Measurements from ENCODE around the gene ANKRD9.
A peak's percentile ranks its signal among the peaks of the same experiment; 100 is the strongest.
"Not testable (repeated sequence)": the region's sequence is repeated elsewhere in the genome, so short reads cannot be mapped to it uniquely, and the experiment has no call there.

ANKRD9 gene

DNA sequence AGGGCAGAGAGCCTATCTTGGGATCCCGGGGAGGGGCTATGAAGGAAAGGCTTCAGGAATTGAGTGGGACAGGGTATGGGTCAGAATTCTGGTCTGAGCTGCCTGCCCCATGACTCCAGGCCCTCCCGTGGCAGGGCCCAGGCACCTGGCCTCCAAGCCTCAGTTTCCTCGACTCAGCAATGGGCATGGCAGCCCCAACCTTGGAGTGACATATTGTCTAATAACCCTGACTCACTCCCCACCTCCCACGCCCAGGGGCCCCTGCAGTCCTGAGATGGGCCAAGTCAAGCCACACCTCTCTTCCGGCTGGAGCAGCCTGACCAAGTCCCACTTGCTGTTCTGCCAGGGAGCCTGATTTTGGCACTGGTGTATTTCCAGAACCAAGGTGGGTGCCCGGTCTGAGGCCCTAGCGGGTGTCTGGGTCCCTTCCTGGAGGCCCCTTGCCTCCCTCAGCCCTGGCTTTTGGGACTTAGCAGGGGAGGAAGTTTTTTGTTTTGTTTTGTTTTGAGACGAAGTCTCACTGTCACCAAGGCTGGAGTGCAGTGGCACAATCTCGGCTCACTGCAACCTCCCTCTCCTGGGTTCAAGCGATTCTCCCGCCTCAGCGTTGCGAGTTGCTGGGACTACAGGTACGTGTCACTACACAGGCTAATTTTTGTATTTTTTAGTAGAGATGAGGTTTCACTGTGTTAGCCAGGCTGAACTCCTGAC lies 42.6 kb upstream of the ANKRD9 start:
- TF ChIP-seq, protein P1, sequence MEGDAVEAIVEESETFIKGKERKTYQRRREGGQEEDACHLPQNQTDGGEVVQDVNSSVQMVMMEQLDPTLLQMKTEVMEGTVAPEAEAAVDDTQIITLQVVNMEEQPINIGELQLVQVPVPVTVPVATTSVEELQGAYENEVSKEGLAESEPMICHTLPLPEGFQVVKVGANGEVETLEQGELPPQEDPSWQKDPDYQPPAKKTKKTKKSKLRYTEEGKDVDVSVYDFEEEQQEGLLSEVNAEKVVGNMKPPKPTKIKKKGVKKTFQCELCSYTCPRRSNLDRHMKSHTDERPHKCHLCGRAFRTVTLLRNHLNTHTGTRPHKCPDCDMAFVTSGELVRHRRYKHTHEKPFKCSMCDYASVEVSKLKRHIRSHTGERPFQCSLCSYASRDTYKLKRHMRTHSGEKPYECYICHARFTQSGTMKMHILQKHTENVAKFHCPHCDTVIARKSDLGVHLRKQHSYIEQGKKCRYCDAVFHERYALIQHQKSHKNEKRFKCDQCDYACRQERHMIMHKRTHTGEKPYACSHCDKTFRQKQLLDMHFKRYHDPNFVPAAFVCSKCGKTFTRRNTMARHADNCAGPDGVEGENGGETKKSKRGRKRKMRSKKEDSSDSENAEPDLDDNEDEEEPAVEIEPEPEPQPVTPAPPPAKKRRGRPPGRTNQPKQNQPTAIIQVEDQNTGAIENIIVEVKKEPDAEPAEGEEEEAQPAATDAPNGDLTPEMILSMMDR (IDR thresholded peaks at IDR 0.05; ENCODE audit: low read depth, low read length): no peak
- H3K4me3 ChIP-seq (replicated peaks in 1 of 2; ENCODE audit: low read depth in 2 of 2, low read length in 2 of 2): peak overlapping the region in 1 of 2 donors; percentile 1
- DNase-seq (ENCODE audit: low read depth in 2 of 2): peak; percentile 65 to 80

DNA sequence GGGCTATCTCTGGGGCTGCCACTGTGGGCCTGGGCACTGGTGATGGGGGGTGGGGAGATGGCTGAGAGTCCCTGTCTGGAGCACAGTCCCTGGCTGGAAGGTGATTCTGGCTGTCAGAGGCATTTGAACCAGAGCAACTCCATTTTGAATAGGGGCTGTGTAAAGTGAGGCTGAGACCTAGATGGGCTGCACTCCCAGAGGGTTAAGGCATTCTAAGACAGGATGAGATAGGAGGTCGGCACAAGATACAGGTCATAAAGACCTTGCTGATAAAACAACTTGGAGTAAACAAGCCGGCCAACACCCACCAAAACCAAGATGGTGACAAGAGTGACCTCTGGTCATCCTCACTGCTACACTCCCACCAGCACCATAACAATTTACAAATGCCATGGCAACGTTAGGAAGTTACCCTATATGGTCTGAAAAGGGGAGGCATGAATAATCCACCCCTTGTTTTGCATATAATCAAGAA lies 41.4 kb upstream of the ANKRD9 start:
- not testable (repeated sequence) for DNase-seq (ENCODE audit: low read depth in 2 of 2); H3K4me3 ChIP-seq (replicated peaks in 1 of 2; ENCODE audit: low read depth in 2 of 2, low read length in 2 of 2)

DNA sequence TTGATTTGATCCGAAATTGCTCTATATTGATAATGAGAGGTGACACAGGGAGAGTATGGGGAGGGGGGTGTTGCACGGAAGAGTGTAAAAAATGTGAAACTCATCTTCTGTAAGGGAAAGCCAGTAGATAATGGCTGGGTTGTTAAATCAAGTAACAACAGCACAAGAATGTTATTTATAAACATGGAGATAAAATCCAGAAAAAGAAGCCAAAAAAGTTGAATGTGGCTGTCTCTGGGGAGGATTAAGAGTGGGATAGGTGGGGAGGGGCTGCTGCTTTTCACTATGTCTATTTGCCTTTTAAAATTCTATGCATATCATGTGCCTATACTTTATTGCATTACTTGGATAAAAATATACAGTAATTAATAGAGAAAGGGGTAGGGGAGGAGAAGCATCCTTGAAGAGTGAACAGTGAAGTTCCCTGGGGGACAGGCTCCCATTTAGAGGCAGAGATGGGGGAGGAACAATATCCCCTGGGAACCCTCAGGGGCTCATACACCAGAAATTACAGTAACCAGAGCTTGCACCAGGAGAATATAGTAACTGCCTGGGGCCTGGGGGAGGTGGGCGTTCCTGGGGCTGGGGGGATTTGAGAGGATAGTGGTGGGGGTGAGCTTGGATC lies 39.2 kb upstream of the ANKRD9 start:
- H3K4me3 ChIP-seq (replicated peaks in 1 of 2; ENCODE audit: low read depth in 2 of 2, low read length in 2 of 2): no peak overlapping the region
- TF ChIP-seq, protein P1 (IDR thresholded peaks at IDR 0.05; ENCODE audit: low read depth, low read length): no peak
- DNase-seq (ENCODE audit: low read depth in 2 of 2): no peak

DNA sequence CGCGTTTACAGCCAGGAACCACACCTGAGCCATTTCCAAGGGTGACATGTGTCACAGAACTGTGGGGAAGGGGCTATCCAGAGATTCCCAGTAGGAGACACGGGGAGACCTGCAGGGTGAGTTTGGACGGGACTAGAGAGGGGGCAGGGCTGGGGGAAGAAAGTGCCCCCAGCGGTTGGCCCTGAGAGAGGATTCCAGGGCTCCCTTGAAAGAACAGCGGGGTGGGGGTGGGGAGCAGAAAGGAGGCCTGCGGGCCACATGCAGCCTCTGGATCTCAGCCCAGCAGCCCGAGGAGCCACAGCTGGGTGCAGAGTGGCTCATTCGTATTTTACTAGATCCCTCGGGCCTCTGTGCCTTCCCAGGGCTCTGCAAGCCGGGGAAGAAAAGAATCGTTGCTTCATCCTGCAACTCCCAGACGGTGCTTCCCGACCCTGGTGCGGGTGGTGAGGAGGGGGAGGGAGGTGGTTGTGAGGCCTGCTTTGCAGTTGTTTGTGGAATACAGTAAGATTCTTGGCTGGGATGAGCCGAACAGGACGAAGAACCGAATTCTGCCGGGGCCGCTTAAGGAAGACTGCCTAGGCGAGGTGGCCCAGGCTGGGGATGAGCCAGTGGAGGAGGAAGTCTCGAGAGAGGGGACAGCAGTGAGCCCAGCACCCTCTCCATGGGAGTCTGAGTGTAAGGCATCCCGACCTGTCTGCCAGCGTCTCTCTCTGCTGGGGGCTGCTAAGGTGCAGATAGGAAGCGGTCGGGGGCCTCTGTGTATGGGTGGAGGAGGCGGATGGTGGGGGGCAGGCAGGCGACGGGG lies 36.1 kb upstream of the ANKRD9 start:
- TF ChIP-seq, protein P1 (IDR thresholded peaks at IDR 0.05; ENCODE audit: low read depth, low read length): no peak
- H3K4me3 ChIP-seq (replicated peaks in 1 of 2; ENCODE audit: low read depth in 2 of 2, low read length in 2 of 2): no peak overlapping the region
- DNase-seq (ENCODE audit: low read depth in 2 of 2): peak; percentile 36 to 67

DNA sequence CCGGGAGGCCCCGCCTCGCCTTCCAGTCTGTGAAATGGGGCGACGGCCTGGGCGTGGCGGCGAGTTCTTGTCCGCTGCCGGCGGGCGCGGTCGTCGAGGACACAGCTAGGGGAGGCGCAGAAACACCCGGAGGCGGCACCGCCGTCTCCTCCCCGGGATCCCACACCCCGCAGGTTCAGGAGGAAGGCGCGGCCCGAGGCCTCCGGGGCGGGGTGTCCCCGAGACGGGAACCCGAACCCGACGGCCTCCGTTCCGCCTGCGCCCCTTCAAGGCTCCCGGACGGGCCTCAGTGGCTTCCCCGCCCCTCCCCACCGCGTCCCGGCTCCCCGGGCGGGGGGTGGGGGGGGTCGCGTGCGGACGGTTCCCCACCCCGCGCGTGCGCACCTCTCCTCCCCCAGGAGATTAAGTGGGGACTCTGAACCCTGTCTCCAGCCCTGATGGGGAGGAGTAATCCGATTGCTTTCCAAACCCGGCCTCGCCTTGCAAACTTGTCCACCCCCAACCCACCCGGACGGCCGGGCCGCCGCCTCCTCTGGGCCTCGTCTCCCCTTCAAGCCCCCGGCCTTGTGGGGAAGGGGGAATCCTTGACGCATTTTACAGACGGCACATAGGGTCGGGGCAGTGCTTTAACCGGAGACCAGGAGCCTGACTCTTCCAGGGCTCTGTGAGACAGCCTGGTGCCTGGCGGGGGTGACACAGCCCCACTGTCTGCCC lies 35.3 kb upstream of the ANKRD9 start:
- no peak for DNase-seq (ENCODE audit: low read depth in 2 of 2)
- TF ChIP-seq, protein P1 (IDR thresholded peaks at IDR 0.05; ENCODE audit: low read depth, low read length): no peak
- H3K4me3 ChIP-seq (replicated peaks in 1 of 2; ENCODE audit: low read depth in 2 of 2, low read length in 2 of 2): no peak overlapping the region

DNA sequence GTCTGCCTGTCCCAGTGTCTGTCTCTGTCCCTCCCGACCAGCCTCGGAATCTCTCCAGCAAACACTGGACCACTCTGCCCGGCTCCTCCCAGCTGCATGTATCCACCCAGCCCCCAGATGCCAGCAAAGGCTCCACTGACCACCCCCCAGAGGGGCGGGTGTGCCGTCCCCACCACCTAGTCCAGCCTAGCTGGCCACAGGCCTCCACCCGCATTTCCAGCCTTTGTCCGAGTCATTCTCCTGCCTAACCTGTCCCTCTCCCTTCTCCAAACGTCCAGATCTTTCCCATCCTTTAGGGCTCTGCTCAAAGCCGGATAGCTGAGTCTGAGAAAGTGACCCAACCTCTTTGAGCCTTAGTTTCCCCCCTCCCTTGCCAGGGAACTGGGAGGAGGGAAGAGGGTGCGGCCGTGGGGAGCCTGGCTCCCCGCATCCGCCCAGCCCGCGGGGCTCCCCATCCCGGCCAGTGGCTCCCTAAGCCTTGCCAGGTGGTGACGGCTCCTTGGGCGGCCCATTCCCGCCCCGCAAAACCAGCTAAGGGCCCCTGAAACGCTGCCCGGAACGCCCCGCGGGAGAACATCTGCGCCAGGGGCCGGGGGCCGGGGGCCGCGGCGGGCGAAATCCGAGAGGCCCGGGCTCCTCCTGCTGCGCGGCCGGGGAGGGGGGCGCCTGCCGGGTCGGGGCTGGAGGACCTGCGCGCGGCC lies 34.6 kb upstream of the ANKRD9 start:
- no peak overlapping the region for H3K4me3 ChIP-seq (replicated peaks in 1 of 2; ENCODE audit: low read depth in 2 of 2, low read length in 2 of 2)
- no peak for DNase-seq (ENCODE audit: low read depth in 2 of 2)
- TF ChIP-seq, protein P1 (IDR thresholded peaks at IDR 0.05; ENCODE audit: low read depth, low read length): no peak
